A549 (cell line): ENCODE results near the gene ATN1. TPM values are rescaled to one million over a fixed set of nuclear protein-coding genes. Genes with fewer than 3 reads are reported as not detected.

Experiments used
- ATAC-seq, 2 experiments: fragments of 200-7000 bp in 1 of 2; fragments of >200 bp in 1 of 2; cut with Nextera tagmentation in 1 of 2; cut with Tn5 transposase in 1 of 2; 3 replicates each; pipeline versions ENCODE4 v1.8.0 to v1.9.1; 2018 to 2020; ENCODE audit warnings: mild to moderate bottlenecking in 1 of 2, moderate library complexity in 1 of 2
- CTCF ChIA-PET: fragments of 300-600 bp; sonication (Branson Sonifier 250); formaldehyde crosslinking; extraction: SDS; loops from one replicate; lab custom pipeline; 2021; ENCODE audit warnings: antibody characterized with exemption, inconsistent platforms; lab: Yijun Ruan, JAX
- POLR2A ChIA-PET: fragments of 350-600 bp; formaldehyde crosslinking; extraction: SDS; loops from one replicate; lab custom pipeline; 2021; ENCODE audit warnings: antibody characterized with exemption, inconsistent platforms; lab: Yijun Ruan, JAX
- DNase-seq, 2 experiments: peaks; one replicate each; pipeline versions ENCODE4 v3.0.0 to v3.0.0-alpha.2; 2011 to 2016; ENCODE audit warnings: low read depth in 1 of 2, low spot score in 1 of 2
- FAIRE-seq: peaks from 2 replicates; lab custom pipeline; 2011; peaks lifted over from hg19 to GRCh38; lab: Jason Lieb, UNC
- H3K27ac ChIP-seq, 2 experiments: fragments of >200 bp; sonication (Bioruptor Twin); formaldehyde crosslinking; 3 replicates each; pipeline ENCODE4 v1.5.1; 2016 to 2017
- H3K4me1 ChIP-seq: fragments of >200 bp; sonication (Bioruptor Twin); formaldehyde crosslinking; 3 replicates; pipeline ENCODE4 v1.6.1; 2016
- H3K4me2 ChIP-seq: fragments of >200 bp; sonication (Bioruptor Twin); formaldehyde crosslinking; 3 replicates; pipeline ENCODE4 v1.6.1; 2016
- H3K4me3 ChIP-seq: fragments of >200 bp; sonication (Bioruptor Twin); formaldehyde crosslinking; 3 replicates; pipeline ENCODE4 v1.5.1; 2016
- H3K9me3 ChIP-seq: fragments of >200 bp; sonication (Bioruptor Twin); formaldehyde crosslinking; 3 replicates; pipeline ENCODE4 v1.6.1; 2016
- CBX2 ChIP-seq: fragments of 200-600 bp; sonication (generic); IDR thresholded peaks from 2 replicates; pipeline ENCODE4 v1.6.1; 2016; ENCODE audit warnings: low read depth, mild to moderate bottlenecking, borderline replicate concordance
- CEBPB ChIP-seq, 2 experiments: fragments of >200 bp in 1 of 2; sonication (Bioruptor Twin) in 1 of 2; formaldehyde crosslinking in 1 of 2; IDR thresholded peaks; 2 replicates each; pipeline ENCODE4 v1.6.1; 2012 to 2016
- CHD2 ChIP-seq: fragments of 150-350 bp; IDR thresholded peaks from 2 replicates; pipeline ENCODE4 v1.6.1; 2014; ENCODE audit warnings: low read length; ENCODE audit not compliant: partially characterized antibody
- EHF ChIP-seq: fragments of 250-450 bp; sonication (Bioruptor Pico); IDR thresholded peaks from 2 replicates; pipeline ENCODE4 v1.5.0; 2020; ENCODE audit warnings: mild to moderate bottlenecking
- EP300 ChIP-seq, 2 experiments: fragments of >200 bp; sonication (Bioruptor Twin); formaldehyde crosslinking; IDR thresholded peaks; 2 replicates in 1 of 2; 3 replicates in 1 of 2; pipeline ENCODE4 v1.6.1; 2016 to 2017
- ESRRA ChIP-seq: fragments of 150-350 bp; IDR thresholded peaks from 2 replicates; pipeline ENCODE4 v1.6.1; 2014; ENCODE audit warnings: mild to moderate bottlenecking, low read length, borderline replicate concordance
- GATA3 ChIP-seq: IDR thresholded peaks from 2 replicates; pipeline ENCODE4 v1.6.1; 2012; ENCODE audit warnings: borderline replicate concordance
- HDAC2 ChIP-seq: fragments of 200-600 bp; sonication (generic); IDR thresholded peaks from 2 replicates; pipeline ENCODE4 v1.6.1; 2016
- HEYL ChIP-seq: fragments of 250-450 bp; sonication (Bioruptor Pico); IDR thresholded peaks from 2 replicates; pipeline ENCODE4 v1.8.0; 2021; ENCODE audit warnings: mild to moderate bottlenecking, moderate library complexity
- HMGXB4 ChIP-seq: fragments of 250-450 bp; sonication (Bioruptor Pico); IDR thresholded peaks from 2 replicates; pipeline ENCODE4 v1.5.0; 2021; ENCODE audit warnings: mild to moderate bottlenecking, moderate library complexity, borderline replicate concordance
- HOXA7 ChIP-seq: fragments of 250-450 bp; sonication (Bioruptor Pico); IDR thresholded peaks from 2 replicates; pipeline ENCODE4 v1.5.0; 2020; ENCODE audit warnings: mild to moderate bottlenecking, moderate library complexity
- KDM5A ChIP-seq: fragments of 200-600 bp; sonication (generic); IDR thresholded peaks from 2 replicates; pipeline ENCODE4 v1.6.1; 2016; ENCODE audit warnings: antibody characterized with exemption, mild to moderate bottlenecking
- MAFK ChIP-seq: fragments of 450-650 bp; IDR thresholded peaks from 2 replicates; pipeline ENCODE4 v1.6.1; 2014; ENCODE audit not compliant: partially characterized antibody
- MYC ChIP-seq: IDR thresholded peaks from 2 replicates; pipeline ENCODE4 v1.6.1; 2012; ENCODE audit warnings: mild to moderate bottlenecking, inconsistent platforms, low read length, improper control_type of control experiment, borderline replicate concordance
- NFE2L2 ChIP-seq: fragments of 150-350 bp; conservative IDR thresholded peaks from 2 replicates; pipeline ENCODE4 v1.6.1; 2014; ENCODE audit warnings: low read length
- NPAS2 ChIP-seq: fragments of 250-450 bp; sonication (Bioruptor Pico); IDR thresholded peaks from 2 replicates; pipeline ENCODE4 v1.8.0; 2022; ENCODE audit warnings: mild to moderate bottlenecking, moderate library complexity, borderline replicate concordance
- NR3C1 ChIP-seq: fragments of >200 bp; sonication (Bioruptor Twin); formaldehyde crosslinking; IDR thresholded peaks from 3 replicates; pipeline ENCODE4 v1.6.1; 2017
- RARB ChIP-seq: fragments of 250-450 bp; sonication (Bioruptor Pico); IDR thresholded peaks from 2 replicates; pipeline ENCODE4 v1.8.0; 2021; ENCODE audit warnings: mild to moderate bottlenecking, moderate library complexity
- RCOR1 ChIP-seq: fragments of 150-350 bp; IDR thresholded peaks from 2 replicates; pipeline ENCODE4 v1.6.1; 2014; ENCODE audit warnings: antibody characterized with exemption, low read length, low read depth
- TP53 ChIP-seq: fragments of 250-450 bp; sonication (Bioruptor Pico); IDR thresholded peaks from 2 replicates; pipeline ENCODE4 v1.5.0; 2021; ENCODE audit warnings: mild to moderate bottlenecking, moderate library complexity
- ZNF302 ChIP-seq: fragments of 250-450 bp; sonication (Bioruptor Pico); IDR thresholded peaks from 2 replicates; pipeline ENCODE4 v1.9.0; 2021; ENCODE audit warnings: inconsistent platforms, mild to moderate bottlenecking, moderate library complexity
- WGBS: methylation state at CpG from one replicate; pipeline ENCODE4 v1.1.6; 2017; ENCODE audit errors: missing lambda C conversion rate; 5-methylcytosine and 5-hydroxymethylcytosine counted together
- polyA plus RNA-seq, 4 experiments: library from polyadenylated mRNA; depleted of rRNA in 3 of 4; stranded (reverse); fragments of >200 nt; fragmentation: RNase III in 1 of 4; extraction: RNeasy Plus Mini Kit Qiagen cat#74134 plus additional on column Dnase treatment in 1 of 4; gene quantifications; 2 replicates in 3 of 4; 3 replicates in 1 of 4; pipeline ENCODE4 v1.2.3, GENCODE V29; 2011 to 2017
- TF ChIP-seq, protein P1 (sequence below): fragments of 450-650 bp; IDR thresholded peaks from 2 replicates; pipeline ENCODE4 v1.6.1; 2014; ENCODE audit warnings: antibody characterized with exemption
- TF ChIP-seq, protein P2 (sequence below): fragments of 250-450 bp; sonication (Bioruptor Pico); IDR thresholded peaks from 2 replicates; pipeline ENCODE4 v1.5.0; 2020; ENCODE audit warnings: low read depth, mild to moderate bottlenecking, moderate library complexity
- TF ChIP-seq, protein P3 (sequence below): fragments of >200 bp; sonication (Bioruptor Twin); formaldehyde crosslinking; IDR thresholded peaks from 3 replicates; pipeline ENCODE4 v1.6.1; 2016
- TF ChIP-seq, protein P4 (sequence below): IDR thresholded peaks from 2 replicates; pipeline ENCODE4 v1.6.1; 2012

The ATN1 gene
- polyA plus RNA-seq, 2 of the 4 experiments (the other 2 are of a cell fraction) = 11.3 to 51.6 TPM

DNA sequence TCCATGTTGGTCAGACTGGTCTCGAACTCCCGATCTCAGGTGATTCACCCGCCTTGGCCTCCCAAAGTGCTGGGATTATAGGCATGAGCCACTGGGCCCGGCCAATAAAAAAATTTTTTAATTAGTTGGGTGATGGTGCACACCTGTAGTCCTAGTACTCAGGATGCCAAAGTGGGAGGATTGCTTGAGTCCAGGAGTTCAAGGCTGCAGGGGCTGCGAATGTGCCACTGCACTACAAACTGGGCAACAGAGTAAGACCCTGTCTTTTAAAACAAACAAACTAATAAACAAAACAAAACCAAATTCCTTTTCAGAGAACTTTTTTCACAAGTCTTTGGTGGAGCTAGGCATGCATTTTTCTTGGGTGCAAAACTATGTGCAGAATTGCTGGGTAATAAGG is 44.5 kb upstream of the ATN1 start:
- FAIRE-seq (no peak), ATAC-seq (no peak), DNase-seq (no peak)
- Histone ChIP-seq H3K4me1 (peaks cover 60% of the 10 kb centered on the region), H3K4me2 (no peak overlapping the region), H3K27ac (peak overlapping the region in 1 of 2 experiments; percentile 16; a peak in 1 of 6 replicates), H3K9me3 (no peaks in the 10 kb centered on the region), H3K4me3 (no peak overlapping the region)
- TF ChIP-seq EP300 (IDR thresholded peaks at IDR 0.05) (no peak), MAFK (no peak), NPAS2 (CRISPR knock-in tag) (no peak), NR3C1 (no peak), TP53 (no peak), CHD2 (no peak), GATA3 (no peak), RARB (CRISPR knock-in tag) (no peak)
- TF ChIP-seq, protein P1, sequence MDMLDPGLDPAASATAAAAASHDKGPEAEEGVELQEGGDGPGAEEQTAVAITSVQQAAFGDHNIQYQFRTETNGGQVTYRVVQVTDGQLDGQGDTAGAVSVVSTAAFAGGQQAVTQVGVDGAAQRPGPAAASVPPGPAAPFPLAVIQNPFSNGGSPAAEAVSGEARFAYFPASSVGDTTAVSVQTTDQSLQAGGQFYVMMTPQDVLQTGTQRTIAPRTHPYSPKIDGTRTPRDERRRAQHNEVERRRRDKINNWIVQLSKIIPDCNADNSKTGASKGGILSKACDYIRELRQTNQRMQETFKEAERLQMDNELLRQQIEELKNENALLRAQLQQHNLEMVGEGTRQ = no peak
- WGBS = 98% methylated on average over 5 of the region's 5 CpGs
- ChIA-PET CTCF (interaction anchor here (0.7 to 17.9 kb wide), 4 partner anchors 8 to 41 kb away, joined by 3 to 399 read pairs (median 70); partner anchors contain the start of gene SPSB2), POLR2A (interaction anchor here (1.8 kb wide), 1 partner anchor 11 kb away, joined by 15 read pairs; the partner anchor contains the start of gene SPSB2)

DNA sequence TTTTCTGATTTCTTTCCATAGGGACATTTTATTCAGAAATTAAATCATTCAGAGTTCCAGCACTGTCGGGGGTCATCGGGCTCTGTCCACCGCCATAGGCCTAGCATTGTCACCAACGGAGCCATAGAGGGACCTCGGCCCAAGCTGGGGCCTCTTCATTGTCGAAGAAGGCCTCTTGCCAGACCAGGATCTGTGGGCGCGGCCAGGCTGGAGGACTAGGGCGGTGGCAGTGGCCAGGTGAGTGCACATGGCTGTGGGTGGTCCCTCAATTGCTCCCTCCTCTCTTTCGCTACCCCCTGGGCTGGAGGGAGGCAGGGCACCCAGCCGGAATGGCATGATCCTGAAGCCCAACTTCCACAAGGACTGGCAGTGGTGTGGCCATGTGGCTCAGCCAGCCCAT is 44.1 kb upstream of the ATN1 start:
- H3K27ac ChIP-seq = peak overlapping the region; percentile 84 to 91; a peak in 3 of 6 replicates
- H3K9me3 ChIP-seq = no peaks in the 10 kb centered on the region
- no peak overlapping the region for H3K4me3 ChIP-seq
- ATAC-seq (no peak), DNase-seq (no peak), FAIRE-seq (no peak)
- CTCF ChIA-PET = interaction anchor here (1.1 to 17.9 kb wide), 3 partner anchors 7 to 13 kb away, joined by 4 to 399 read pairs (median 136); partner anchors contain the start of gene SPSB2
- TF ChIP-seq ZNF302 (CRISPR knock-in tag) (no peak), KDM5A (no peak), CBX2 (no peak), TP53 (no peak), EHF (CRISPR knock-in tag) (no peak), ESRRA (no peak), MYC (no peak), HEYL (CRISPR knock-in tag) (no peak), HMGXB4 (CRISPR knock-in tag) (no peak), NFE2L2 (no peak), HOXA7 (CRISPR knock-in tag) (no peak), CEBPB (IDR thresholded peaks at IDR 0.05) (no peak), GATA3 (no peak), RCOR1 (no peak), HDAC2 (no peak)
- TF ChIP-seq, protein P2, sequence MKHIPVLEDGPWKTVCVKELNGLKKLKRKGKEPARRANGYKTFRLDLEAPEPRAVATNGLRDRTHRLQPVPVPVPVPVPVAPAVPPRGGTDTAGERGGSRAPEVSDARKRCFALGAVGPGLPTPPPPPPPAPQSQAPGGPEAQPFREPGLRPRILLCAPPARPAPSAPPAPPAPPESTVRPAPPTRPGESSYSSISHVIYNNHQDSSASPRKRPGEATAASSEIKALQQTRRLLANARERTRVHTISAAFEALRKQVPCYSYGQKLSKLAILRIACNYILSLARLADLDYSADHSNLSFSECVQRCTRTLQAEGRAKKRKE (CRISPR knock-in tag) = no peak
- TF ChIP-seq, protein P3, sequence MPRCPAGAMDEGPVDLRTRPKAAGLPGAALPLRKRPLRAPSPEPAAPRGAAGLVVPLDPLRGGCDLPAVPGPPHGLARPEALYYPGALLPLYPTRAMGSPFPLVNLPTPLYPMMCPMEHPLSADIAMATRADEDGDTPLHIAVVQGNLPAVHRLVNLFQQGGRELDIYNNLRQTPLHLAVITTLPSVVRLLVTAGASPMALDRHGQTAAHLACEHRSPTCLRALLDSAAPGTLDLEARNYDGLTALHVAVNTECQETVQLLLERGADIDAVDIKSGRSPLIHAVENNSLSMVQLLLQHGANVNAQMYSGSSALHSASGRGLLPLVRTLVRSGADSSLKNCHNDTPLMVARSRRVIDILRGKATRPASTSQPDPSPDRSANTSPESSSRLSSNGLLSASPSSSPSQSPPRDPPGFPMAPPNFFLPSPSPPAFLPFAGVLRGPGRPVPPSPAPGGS = no peak
- TF ChIP-seq, protein P4, sequence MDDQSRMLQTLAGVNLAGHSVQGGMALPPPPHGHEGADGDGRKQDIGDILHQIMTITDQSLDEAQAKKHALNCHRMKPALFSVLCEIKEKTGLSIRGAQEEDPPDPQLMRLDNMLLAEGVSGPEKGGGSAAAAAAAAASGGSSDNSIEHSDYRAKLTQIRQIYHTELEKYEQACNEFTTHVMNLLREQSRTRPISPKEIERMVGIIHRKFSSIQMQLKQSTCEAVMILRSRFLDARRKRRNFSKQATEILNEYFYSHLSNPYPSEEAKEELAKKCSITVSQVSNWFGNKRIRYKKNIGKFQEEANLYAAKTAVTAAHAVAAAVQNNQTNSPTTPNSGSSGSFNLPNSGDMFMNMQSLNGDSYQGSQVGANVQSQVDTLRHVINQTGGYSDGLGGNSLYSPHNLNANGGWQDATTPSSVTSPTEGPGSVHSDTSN = no peak
- POLR2A ChIA-PET = no interaction called here
- WGBS = 96% methylated on average over 11 of the region's 11 CpGs
- H3K4me2 ChIP-seq = no peak overlapping the region
- peaks cover 64% of the 10 kb centered on the region for H3K4me1 ChIP-seq
